Thyroid gland (tissue), 4 donors: Measurements from ENCODE around the gene SNRPB2. TPM values are rescaled to one million over a fixed set of nuclear protein-coding genes. Genes with fewer than 3 reads are reported as not detected.
A peak's percentile ranks its signal among the peaks of the same experiment; 100 is the strongest.

Source experiments
- DNase-seq, 2 donors: peaks; one replicate each; pipeline ENCODE4 v3.0.0-alpha.2; 2019
- H3K27ac ChIP-seq, 3 donors: fragments of 200-600 bp; sonication (generic); 1 replicate in 2 of 3; 2 replicates in 1 of 3; pipeline ENCODE4 v1.5.1; 2016 to 2019; ENCODE audit warnings: mild to moderate bottlenecking in 1 of 3, moderate library complexity in 1 of 3
- H3K27me3 ChIP-seq: fragments of 200-600 bp; sonication (generic); one replicate; pipeline ENCODE4 v1.5.1; 2019
- H3K36me3 ChIP-seq, 2 donors: fragments of 200-600 bp; sonication (generic); one replicate each; pipeline ENCODE4 v1.5.1; 2016 to 2019
- H3K4me1 ChIP-seq, 2 donors: fragments of 200-600 bp; sonication (generic); one replicate each; pipeline ENCODE4 v1.5.1; 2017 to 2019
- H3K4me3 ChIP-seq, 3 donors: fragments of 200-600 bp; sonication (generic); replicated peaks in 1 of 3; 1 replicate in 2 of 3; 2 replicates in 1 of 3; pipeline ENCODE4 v1.5.1; 2016; ENCODE audit warnings: mild to moderate bottlenecking in 1 of 3
- H3K9me3 ChIP-seq: fragments of 200-600 bp; sonication (generic); one replicate; pipeline ENCODE4 v1.5.1; 2017
- CTCF ChIP-seq, 6 experiments: fragments of 200-600 bp in 3 of 6; fragments of 450-650 bp in 3 of 6; sonication (generic) in 3 of 6; IDR thresholded peaks; one replicate each; pipeline ENCODE4 v1.5.1; 2016 to 2019; ENCODE audit warnings: antibody characterized with exemption in 6 of 6, mild to moderate bottlenecking in 2 of 6, inconsistent platforms in 1 of 6, moderate library complexity in 1 of 6
- POLR2A ChIP-seq, 2 donors: fragments of 450-650 bp; IDR thresholded peaks; one replicate each; pipeline ENCODE4 v1.6.1; 2017; ENCODE audit warnings: antibody characterized with exemption in 2 of 2, mild to moderate bottlenecking in 2 of 2, moderate library complexity in 1 of 2
- WGBS, 2 donors: methylation state at CpG; one replicate each; pipeline ENCODE4 v1.1.5; 2017; 5-methylcytosine and 5-hydroxymethylcytosine counted together
- intact Hi-C: fragments of 100-400 bp; cut with DNase I; formaldehyde crosslinking; loops from one replicate; pipeline ENCODE4 v1.15.1; 2023
- small RNA-seq: library from RNA; depleted of rRNA; stranded (forward); fragments of <200 nt; gene quantifications from one replicate; pipeline ENCODE3, GENCODE V24; 2016
- total RNA-seq, 4 donors: library from RNA; depleted of rRNA; stranded (reverse); fragments of >200 nt; gene quantifications; one replicate each; pipeline ENCODE4 v1.2.3, GENCODE V29; 2016

The SNRPB2 gene
- total RNA-seq, 4 donors from 2014 or later = 24.8 to 42.0 (median 35.2) TPM

GRCh38 chr20:16778159-16778558 is 48.3 kb downstream of the SNRPB2 start:
- no peaks in the 10 kb centered on the region for H3K36me3 ChIP-seq
- H3K27ac ChIP-seq = no peak overlapping the region
- no peaks in the 10 kb centered on the region for H3K27me3 ChIP-seq
- H3K9me3 ChIP-seq = no peaks in the 10 kb centered on the region
- DNase-seq = no peak
- no peaks in the 10 kb centered on the region for H3K4me1 ChIP-seq
- no peak overlapping the region for H3K4me3 ChIP-seq
- WGBS, 2 donors = 92 to 97% methylated on average over 1 of the region's 1 CpG
- TF ChIP-seq CTCF (IDR thresholded peaks at IDR 0.05) (no peak), POLR2A (IDR thresholded peaks at IDR 0.05) (no peak)
- intact Hi-C loops = no loop called here

DNA sequence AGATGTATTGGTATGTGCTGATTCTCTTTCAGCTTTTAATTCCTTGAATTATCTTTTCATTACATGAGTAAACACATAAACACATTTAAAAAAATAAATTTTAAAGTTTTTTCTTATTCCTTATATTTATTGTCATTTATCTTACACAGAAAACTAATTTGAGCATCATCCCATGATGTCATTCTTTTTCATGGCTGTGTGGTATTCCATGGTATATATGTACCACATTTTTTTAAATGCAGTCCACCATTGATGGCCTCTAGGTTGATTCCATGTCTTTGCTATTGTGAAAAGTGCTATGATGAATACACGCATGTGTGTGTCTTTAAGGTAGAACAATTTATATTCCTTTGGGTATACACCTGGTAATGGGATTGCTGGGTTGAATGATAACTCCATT is 51.7 kb downstream of the SNRPB2 start:
- Histone ChIP-seq H3K4me1 (peaks cover 9 to 10% of the 10 kb centered on the region in 2 donors), H3K36me3 (no peaks in the 10 kb centered on the region), H3K9me3 (no peaks in the 10 kb centered on the region), H3K27ac (no peak overlapping the region), H3K27me3 (no peaks in the 10 kb centered on the region), H3K4me3 (no peak overlapping the region)
- 88 to 100% methylated on average over 1 of the region's 1 CpG for WGBS, 2 donors
- intact Hi-C loops = no loop called here
- TF ChIP-seq POLR2A (IDR thresholded peaks at IDR 0.05) (no peak), CTCF (IDR thresholded peaks at IDR 0.05) (no peak)
- DNase-seq = no peak

DNA sequence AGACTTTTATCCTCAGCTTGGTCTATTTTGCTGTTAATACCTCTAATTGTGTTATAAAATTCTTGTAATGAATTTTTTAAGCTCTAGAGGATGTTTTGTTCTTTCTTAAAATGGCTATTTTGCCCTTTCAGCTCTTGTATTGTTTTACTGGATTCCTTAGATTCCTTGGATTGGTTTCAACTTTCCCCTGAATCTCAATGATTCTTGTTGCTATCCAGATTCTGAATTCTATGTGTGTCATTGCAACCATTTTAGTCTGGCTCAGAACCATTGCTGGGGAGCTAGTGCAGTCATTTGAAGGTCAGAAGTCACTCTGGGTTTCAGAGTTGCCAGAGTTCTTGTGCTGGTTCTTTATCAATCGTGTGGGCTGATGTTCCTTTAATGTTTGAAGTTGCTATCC is 55.4 kb downstream of the SNRPB2 start:
- Histone ChIP-seq H3K27me3 (no peaks in the 10 kb centered on the region), H3K36me3 (no peaks in the 10 kb centered on the region), H3K4me3 (no peak overlapping the region), H3K4me1 (peaks cover 9 to 10% of the 10 kb centered on the region in 2 donors), H3K27ac (peak overlapping the region in 1 of 3 donors; percentile 11), H3K9me3 (no peaks in the 10 kb centered on the region)
- intact Hi-C loops = no loop called here
- DNase-seq = no peak
- TF ChIP-seq POLR2A (IDR thresholded peaks at IDR 0.05) (no peak), CTCF (IDR thresholded peaks at IDR 0.05) (no peak)
- WGBS, 2 donors = 62 to 64% methylated on average over 1 of the region's 1 CpG

Small RNA genes lying within 50 kb of the gene (small RNA-seq; reads per million reads assigned to genes)
- gene AL135938.1 = not detected

Other genes with a start within 250 kb of the SNRPB2 start
- gene KIF16B, start 156.6 kb upstream of the SNRPB2 start, total RNA-seq = 10 to 100 TPM; 18.5 to 32.8 (median 28.6) TPM
- gene OTOR, start 18.3 kb downstream of the SNRPB2 start, total RNA-seq = not detected